Measurements from ENCODE around the gene DNAH7. TPM values are rescaled to one million over a fixed set of nuclear protein-coding genes. Genes with fewer than 3 reads are reported as not detected.

The DNAH7 gene
- total RNA-seq, 1 donor from 2014 or later, result 2.6 TPM

DNA sequence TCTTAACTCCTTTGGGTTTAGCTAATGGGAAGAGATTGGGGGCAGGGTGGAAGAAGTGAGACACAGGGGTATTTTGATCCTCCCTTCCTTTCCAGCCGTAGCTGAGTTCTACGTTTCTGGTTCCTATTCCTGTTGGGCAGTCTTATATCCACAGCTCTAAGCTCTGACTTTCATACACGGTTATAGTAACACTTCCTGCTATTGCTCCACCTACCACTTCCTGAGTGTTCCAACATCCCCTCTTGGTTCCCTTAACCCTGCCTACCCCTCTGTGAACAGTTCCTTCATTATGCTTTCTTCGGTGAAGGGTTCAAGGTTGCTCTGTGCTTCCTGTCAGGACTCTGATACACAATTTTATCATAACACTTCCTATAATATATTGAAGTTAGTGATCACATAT is 205.1 kb downstream of the DNAH7 start:
- DNase-seq (ENCODE audit: low spot score), result no peak
- TF ChIP-seq, protein P1, sequence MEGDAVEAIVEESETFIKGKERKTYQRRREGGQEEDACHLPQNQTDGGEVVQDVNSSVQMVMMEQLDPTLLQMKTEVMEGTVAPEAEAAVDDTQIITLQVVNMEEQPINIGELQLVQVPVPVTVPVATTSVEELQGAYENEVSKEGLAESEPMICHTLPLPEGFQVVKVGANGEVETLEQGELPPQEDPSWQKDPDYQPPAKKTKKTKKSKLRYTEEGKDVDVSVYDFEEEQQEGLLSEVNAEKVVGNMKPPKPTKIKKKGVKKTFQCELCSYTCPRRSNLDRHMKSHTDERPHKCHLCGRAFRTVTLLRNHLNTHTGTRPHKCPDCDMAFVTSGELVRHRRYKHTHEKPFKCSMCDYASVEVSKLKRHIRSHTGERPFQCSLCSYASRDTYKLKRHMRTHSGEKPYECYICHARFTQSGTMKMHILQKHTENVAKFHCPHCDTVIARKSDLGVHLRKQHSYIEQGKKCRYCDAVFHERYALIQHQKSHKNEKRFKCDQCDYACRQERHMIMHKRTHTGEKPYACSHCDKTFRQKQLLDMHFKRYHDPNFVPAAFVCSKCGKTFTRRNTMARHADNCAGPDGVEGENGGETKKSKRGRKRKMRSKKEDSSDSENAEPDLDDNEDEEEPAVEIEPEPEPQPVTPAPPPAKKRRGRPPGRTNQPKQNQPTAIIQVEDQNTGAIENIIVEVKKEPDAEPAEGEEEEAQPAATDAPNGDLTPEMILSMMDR (IDR thresholded peaks at IDR 0.05; ENCODE audit: unreplicated experiment), result no peak
- no peak overlapping the region for H3K27ac Mint-ChIP-seq (ENCODE audit: unreplicated experiment)
- H3K9me3 Mint-ChIP-seq (ENCODE audit: unreplicated experiment), result no peaks in the 10 kb centered on the region
- H3K36me3 Mint-ChIP-seq (ENCODE audit: low read depth, unreplicated experiment), result no peaks in the 10 kb centered on the region
- H3K4me1 Mint-ChIP-seq (ENCODE audit: unreplicated experiment), result peaks cover 4% of the 10 kb centered on the region
- no peak overlapping the region for H3K4me3 Mint-ChIP-seq (ENCODE audit: unreplicated experiment)
- H3K27me3 Mint-ChIP-seq (ENCODE audit: unreplicated experiment), result no peaks in the 10 kb centered on the region

DNA sequence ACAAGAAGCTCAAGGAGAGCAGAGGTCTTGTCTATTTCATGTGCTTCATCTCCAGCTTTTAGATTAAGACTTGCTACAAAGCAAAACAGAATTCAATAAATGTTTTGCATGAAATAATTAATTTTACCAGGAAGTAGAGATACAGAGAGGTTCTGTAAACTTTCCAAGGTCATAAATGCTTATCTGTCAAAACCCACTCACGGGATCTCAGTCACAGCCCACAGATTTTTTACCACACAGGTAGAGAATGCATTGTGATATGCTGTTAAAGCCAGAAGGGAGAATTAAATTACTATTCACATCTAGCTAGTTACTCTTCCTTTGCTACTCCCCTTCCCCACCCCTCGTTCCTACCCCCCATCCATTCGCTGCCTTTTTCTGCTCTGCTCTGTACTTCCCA is 205.5 kb downstream of the DNAH7 start:
- Mint-ChIP-seq H3K27ac (ENCODE audit: unreplicated experiment) (no peak overlapping the region), H3K4me3 (ENCODE audit: unreplicated experiment) (no peak overlapping the region), H3K27me3 (ENCODE audit: unreplicated experiment) (no peaks in the 10 kb centered on the region), H3K36me3 (ENCODE audit: low read depth, unreplicated experiment) (no peaks in the 10 kb centered on the region), H3K9me3 (ENCODE audit: unreplicated experiment) (no peaks in the 10 kb centered on the region), H3K4me1 (ENCODE audit: unreplicated experiment) (peaks cover 4% of the 10 kb centered on the region)
- no peak for DNase-seq (ENCODE audit: low spot score)
- TF ChIP-seq, protein P1 (IDR thresholded peaks at IDR 0.05; ENCODE audit: unreplicated experiment), result no peak

DNA sequence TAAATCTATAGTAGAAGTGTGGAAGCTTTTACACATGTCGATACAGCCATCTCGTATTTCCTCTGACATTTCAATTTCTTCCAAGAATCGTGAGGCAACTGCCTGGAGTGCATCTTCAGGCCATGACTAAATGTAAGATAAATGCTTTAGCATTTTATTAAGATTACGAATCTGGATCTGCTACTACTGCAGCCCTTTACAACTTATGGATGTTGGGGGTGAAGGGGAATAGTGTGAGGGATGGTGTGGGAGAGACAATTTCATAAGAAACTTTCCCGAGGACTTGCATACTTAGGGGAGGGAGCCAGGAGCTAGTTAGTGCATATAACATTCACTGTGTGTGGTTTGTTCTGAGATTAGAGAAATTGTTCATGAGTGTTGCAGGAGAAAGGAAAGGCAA is 206.8 kb downstream of the DNAH7 start:
- TF ChIP-seq, protein P1 (IDR thresholded peaks at IDR 0.05; ENCODE audit: unreplicated experiment), result no peak
- no peak for DNase-seq (ENCODE audit: low spot score)
- H3K27me3 Mint-ChIP-seq (ENCODE audit: unreplicated experiment), result no peaks in the 10 kb centered on the region
- peaks cover 4% of the 10 kb centered on the region for H3K4me1 Mint-ChIP-seq (ENCODE audit: unreplicated experiment)
- no peaks in the 10 kb centered on the region for H3K36me3 Mint-ChIP-seq (ENCODE audit: low read depth, unreplicated experiment)
- H3K27ac Mint-ChIP-seq (ENCODE audit: unreplicated experiment), result no peak overlapping the region
- H3K9me3 Mint-ChIP-seq (ENCODE audit: unreplicated experiment), result no peaks in the 10 kb centered on the region
- H3K4me3 Mint-ChIP-seq (ENCODE audit: unreplicated experiment), result no peak overlapping the region

DNA sequence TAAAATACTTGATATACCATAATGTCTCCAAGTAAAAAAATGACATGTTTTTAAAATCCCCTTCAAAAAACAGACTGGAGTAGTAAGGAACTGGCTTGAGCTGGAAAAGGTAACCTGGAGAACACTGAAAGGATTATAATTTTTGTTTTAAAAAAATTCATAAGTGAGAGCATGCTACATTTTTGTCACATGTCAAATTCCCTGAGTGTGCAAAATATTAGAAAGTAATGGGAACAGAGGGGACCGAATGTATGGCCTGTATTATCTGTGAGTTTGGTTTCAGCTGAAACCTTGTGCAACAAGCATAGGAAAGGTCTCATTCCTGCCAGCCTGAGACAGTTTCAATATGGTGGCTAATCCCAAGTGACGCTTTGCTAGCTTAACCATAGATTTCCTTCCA is 209.1 kb downstream of the DNAH7 start:
- Mint-ChIP-seq H3K4me1 (ENCODE audit: unreplicated experiment) (peaks cover 4% of the 10 kb centered on the region), H3K36me3 (ENCODE audit: low read depth, unreplicated experiment) (no peaks in the 10 kb centered on the region), H3K27me3 (ENCODE audit: unreplicated experiment) (no peaks in the 10 kb centered on the region), H3K9me3 (ENCODE audit: unreplicated experiment) (no peaks in the 10 kb centered on the region), H3K27ac (ENCODE audit: unreplicated experiment) (no peak overlapping the region), H3K4me3 (ENCODE audit: unreplicated experiment) (no peak overlapping the region)
- DNase-seq (ENCODE audit: low spot score), result no peak
- TF ChIP-seq, protein P1 (IDR thresholded peaks at IDR 0.05; ENCODE audit: unreplicated experiment), result no peak

DNA sequence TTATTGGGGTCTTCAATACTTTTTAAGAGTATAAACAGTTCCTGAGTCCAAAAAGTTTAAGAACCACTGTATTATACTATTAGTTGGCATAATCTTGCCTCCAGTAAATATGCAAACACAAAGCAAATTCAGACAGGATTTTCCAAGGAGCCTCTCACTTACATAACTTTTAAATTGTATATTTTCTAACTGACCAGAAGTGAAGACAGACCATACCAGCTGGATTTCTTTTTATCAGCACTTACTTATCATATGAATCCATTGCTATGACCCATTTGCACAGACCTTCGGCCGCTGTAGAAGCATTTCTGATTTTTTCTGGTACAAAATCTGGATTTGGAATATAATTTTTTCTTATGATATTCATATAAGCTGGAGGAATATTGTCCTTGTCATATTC is 211.5 kb downstream of the DNAH7 start:
- H3K9me3 Mint-ChIP-seq (ENCODE audit: unreplicated experiment), result no peaks in the 10 kb centered on the region
- no peak for DNase-seq (ENCODE audit: low spot score)
- no peak overlapping the region for H3K27ac Mint-ChIP-seq (ENCODE audit: unreplicated experiment)
- H3K4me1 Mint-ChIP-seq (ENCODE audit: unreplicated experiment), result peaks cover 4% of the 10 kb centered on the region
- TF ChIP-seq, protein P1 (IDR thresholded peaks at IDR 0.05; ENCODE audit: unreplicated experiment), result no peak
- H3K27me3 Mint-ChIP-seq (ENCODE audit: unreplicated experiment), result no peaks in the 10 kb centered on the region
- no peaks in the 10 kb centered on the region for H3K36me3 Mint-ChIP-seq (ENCODE audit: low read depth, unreplicated experiment)
- no peak overlapping the region for H3K4me3 Mint-ChIP-seq (ENCODE audit: unreplicated experiment)
